Skeletal muscle satellite cell (primary cell): ENCODE results near the gene LAMA1.

Source experiments
- H3K27me3 ChIP-seq: 2 replicates; pipeline ENCODE4 v1.7.0; 2013; ENCODE audit warnings: low read length; ENCODE audit not compliant: control insufficient read depth, insufficient read depth
- H3K36me3 ChIP-seq: 2 replicates; pipeline ENCODE4 v1.7.0; 2013; ENCODE audit warnings: mild to moderate bottlenecking, control low read depth, low read length; ENCODE audit not compliant: insufficient read depth
- H3K4me1 ChIP-seq: 2 replicates; pipeline ENCODE4 v1.7.0; 2013; ENCODE audit warnings: low read length; ENCODE audit not compliant: control insufficient read depth, insufficient read depth
- H3K4me2 ChIP-seq: 2 replicates; pipeline ENCODE4 v1.7.0; 2013; ENCODE audit warnings: mild to moderate bottlenecking, low read length
- H3K4me3 ChIP-seq: 2 replicates; pipeline ENCODE4 v1.7.0; 2013; ENCODE audit warnings: low read length
- H3K9ac ChIP-seq: 2 replicates; pipeline ENCODE4 v1.7.0; 2013; ENCODE audit warnings: mild to moderate bottlenecking, low read depth, low read length, moderate library complexity
- H3K9me3 ChIP-seq: replicated peaks from 2 replicates; pipeline ENCODE4 v1.7.0; 2013; ENCODE audit warnings: mild to moderate bottlenecking, control low read depth, low read length

Gene LAMA1

DNA sequence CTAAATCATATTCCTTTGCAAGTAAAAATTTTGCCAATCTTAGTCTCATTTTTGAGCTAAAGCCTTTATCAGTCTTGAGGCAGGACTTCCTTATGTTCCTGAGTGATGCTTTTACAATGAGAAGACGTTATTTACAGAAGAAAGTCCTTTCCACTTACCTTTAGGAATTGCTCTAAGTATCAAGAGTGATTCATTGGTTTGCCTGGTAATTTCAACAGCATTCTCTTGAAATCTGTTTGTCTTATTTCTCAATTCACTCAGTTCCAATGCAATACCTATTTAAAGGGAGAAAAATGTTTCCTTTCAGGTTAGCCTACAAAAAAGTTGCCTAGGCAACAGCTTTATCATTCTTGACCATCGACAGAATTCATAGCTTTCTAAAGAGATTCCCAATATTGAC, 137.2 kb downstream of the LAMA1 start:
- Histone ChIP-seq H3K9ac (no peak overlapping the region), H3K4me2 (no peak overlapping the region), H3K4me3 (no peak overlapping the region), H3K4me1 (no peaks in the 10 kb centered on the region), H3K27me3 (no peaks in the 10 kb centered on the region), H3K9me3 (no peaks in the 10 kb centered on the region), H3K36me3 (peaks cover 12% of the 10 kb centered on the region)

GRCh38 chr18:6979954-6980353, 137.6 kb downstream of the LAMA1 start:
- Histone ChIP-seq H3K4me1 (no peaks in the 10 kb centered on the region), H3K4me3 (no peak overlapping the region), H3K4me2 (no peak overlapping the region), H3K9ac (no peak overlapping the region), H3K36me3 (peaks cover 10% of the 10 kb centered on the region), H3K27me3 (no peaks in the 10 kb centered on the region), H3K9me3 (no peaks in the 10 kb centered on the region)

DNA sequence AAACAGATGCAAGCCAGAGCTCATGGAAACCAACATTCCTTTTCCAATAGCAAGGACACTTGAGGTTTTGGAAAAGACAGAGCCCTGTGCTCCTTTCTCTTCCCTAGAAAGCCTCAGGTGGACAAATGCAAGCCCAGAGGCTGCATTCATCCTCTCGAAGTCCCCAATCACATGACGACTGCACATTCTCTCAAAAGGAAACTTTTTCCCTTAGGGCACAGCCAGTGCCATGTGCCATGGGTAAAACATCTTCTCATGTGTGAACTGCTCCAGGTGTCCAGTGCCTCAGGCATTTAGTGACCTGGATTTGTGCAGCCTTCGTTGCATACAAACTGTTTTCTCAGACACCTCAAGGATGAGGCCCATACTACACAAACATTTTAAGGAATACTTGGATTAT, 140.7 kb downstream of the LAMA1 start:
- Histone ChIP-seq H3K9ac (no peak overlapping the region), H3K9me3 (no peaks in the 10 kb centered on the region), H3K36me3 (peaks cover 5% of the 10 kb centered on the region), H3K27me3 (no peaks in the 10 kb centered on the region), H3K4me3 (no peak overlapping the region), H3K4me2 (no peak overlapping the region), H3K4me1 (no peaks in the 10 kb centered on the region)

- Histone ChIP-seq H3K27me3 (no peaks in the 10 kb centered on the region), H3K4me2 (no peak overlapping the region), H3K9me3 (no peaks in the 10 kb centered on the region), H3K4me3 (no peak overlapping the region), H3K4me1 (no peaks in the 10 kb centered on the region), H3K9ac (no peak overlapping the region), H3K36me3 (peaks cover 3% of the 10 kb centered on the region)
Observed at GRCh38 chr18:6975084-6975483, 142.5 kb downstream of the LAMA1 start.

DNA sequence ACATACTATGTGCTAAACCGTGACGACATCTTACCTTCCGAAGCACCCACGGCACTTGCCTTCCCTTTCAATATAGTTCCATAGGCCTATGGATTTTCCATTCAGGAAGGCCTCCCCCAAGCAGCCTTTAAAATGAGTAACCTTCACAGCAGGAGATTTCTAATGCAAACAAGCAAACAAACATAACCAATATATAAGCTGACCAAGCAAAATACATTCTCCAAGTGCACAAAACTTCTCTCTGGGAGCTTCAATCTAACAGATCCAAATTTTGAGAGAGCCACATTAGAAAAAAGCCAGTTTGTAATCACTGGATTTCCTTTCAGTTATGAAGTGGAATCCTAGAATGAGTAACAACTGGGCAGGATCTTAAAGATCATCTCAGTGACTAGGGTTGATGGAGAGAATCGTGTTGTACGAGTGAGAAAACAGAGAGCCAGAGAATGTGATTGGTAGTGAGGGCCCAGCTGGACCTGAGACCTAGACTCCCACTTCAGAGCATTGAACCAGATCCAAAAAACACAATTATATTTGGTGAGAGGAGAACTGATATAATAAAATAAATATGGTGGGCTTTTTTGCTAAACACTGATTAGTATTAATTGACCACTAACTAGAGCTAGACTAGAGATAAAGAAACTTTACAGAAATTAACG, 145.6 kb downstream of the LAMA1 start:
- Histone ChIP-seq H3K4me3 (no peak overlapping the region), H3K4me1 (no peaks in the 10 kb centered on the region), H3K9me3 (no peaks in the 10 kb centered on the region), H3K36me3 (peaks cover 9% of the 10 kb centered on the region), H3K27me3 (no peaks in the 10 kb centered on the region), H3K4me2 (no peak overlapping the region), H3K9ac (no peak overlapping the region)

GRCh38 chr18:6963452-6964097, 154.0 kb downstream of the LAMA1 start:
- Histone ChIP-seq H3K27me3 (no peaks in the 10 kb centered on the region), H3K9me3 (no peaks in the 10 kb centered on the region), H3K9ac (no peak overlapping the region), H3K4me3 (no peak overlapping the region), H3K4me1 (peaks cover 6% of the 10 kb centered on the region), H3K36me3 (peaks cover 13% of the 10 kb centered on the region), H3K4me2 (no peak overlapping the region)

DNA sequence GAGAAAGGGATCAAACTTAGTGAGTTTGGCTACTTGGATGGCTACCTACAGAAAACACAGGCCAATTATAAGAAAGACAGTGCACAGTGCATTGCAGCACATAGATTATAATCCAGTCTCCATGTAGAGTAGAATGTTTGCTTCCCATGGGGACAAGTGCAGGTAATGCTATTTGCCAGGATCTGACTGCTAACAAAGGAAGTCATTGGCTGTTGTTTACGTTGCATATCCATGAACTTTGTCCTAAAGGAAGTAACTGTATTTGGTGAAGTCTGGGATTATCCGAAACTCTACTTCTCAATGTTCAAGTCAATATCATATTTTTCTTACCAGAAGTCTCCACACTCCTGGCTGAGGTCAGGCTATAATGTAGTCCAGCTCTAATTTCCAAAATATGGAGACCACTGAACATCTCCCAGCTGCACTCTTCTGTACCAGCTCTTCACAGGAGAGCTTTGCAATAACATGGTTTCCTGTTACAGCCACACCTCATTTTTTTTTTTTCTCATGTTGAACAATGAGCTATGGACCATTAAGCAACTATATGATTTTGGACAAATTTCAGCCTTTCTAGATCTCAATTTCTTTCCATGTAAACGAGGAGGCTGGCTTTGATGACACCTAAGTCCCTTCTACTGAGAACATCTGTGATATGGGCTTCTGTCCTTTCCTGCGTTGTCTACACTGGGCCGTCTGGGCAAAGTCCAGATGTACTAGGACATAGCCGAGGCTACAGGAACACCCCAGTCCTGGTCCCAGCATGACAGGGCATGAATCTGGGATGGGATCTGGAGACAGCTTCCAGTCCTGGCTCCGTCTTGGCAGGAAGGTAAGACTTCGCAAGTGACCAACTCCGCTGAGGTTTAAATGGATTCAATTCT, 154.8 kb downstream of the LAMA1 start:
- no peak overlapping the region for H3K4me2 ChIP-seq
- H3K4me3 ChIP-seq = no peak overlapping the region
- H3K9me3 ChIP-seq = no peaks in the 10 kb centered on the region
- H3K36me3 ChIP-seq = peaks cover 13% of the 10 kb centered on the region
- H3K9ac ChIP-seq = no peak overlapping the region
- H3K27me3 ChIP-seq = no peaks in the 10 kb centered on the region
- H3K4me1 ChIP-seq = peaks cover 6% of the 10 kb centered on the region

DNA sequence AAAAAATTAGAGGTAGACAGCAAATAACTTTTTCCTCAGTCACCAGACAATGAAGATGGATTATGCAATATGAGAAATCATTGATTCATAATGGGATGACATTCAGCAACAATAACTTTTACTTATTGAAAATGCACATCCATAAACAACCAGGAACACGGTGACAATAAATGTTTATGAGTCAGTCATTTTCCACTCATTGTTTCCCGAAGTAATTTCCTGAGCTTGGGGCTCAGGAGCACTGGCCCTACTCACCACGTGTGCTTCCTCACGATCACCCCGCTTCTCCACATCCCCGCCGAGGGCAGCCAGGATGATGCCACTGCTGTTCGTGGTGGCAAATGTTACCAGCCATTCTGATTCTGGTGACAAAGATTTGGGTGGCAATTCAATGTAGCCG, 156.3 kb downstream of the LAMA1 start:
- Histone ChIP-seq H3K36me3 (peaks cover 13% of the 10 kb centered on the region), H3K9me3 (no peaks in the 10 kb centered on the region), H3K9ac (no peak overlapping the region), H3K27me3 (no peaks in the 10 kb centered on the region), H3K4me1 (peaks cover 6% of the 10 kb centered on the region), H3K4me3 (no peak overlapping the region), H3K4me2 (no peak overlapping the region)

GRCh38 chr18:6960656-6961055, 156.9 kb downstream of the LAMA1 start:
- Histone ChIP-seq H3K27me3 (no peaks in the 10 kb centered on the region), H3K36me3 (peaks cover 13% of the 10 kb centered on the region), H3K4me1 (peaks cover 6% of the 10 kb centered on the region)

GRCh38 chr18:6960124-6960523, 157.5 kb downstream of the LAMA1 start:
- Histone ChIP-seq H3K4me2 (no peak overlapping the region), H3K9ac (no peak overlapping the region), H3K4me3 (no peak overlapping the region), H3K4me1 (peaks cover 6% of the 10 kb centered on the region), H3K9me3 (no peaks in the 10 kb centered on the region), H3K27me3 (no peaks in the 10 kb centered on the region), H3K36me3 (peaks cover 13% of the 10 kb centered on the region)

More at GRCh38 chr18:6960656-6961055, 156.9 kb downstream of the LAMA1 start:
- Histone ChIP-seq H3K9ac (no peak overlapping the region), H3K4me2 (no peak overlapping the region), H3K9me3 (no peaks in the 10 kb centered on the region), H3K4me3 (no peak overlapping the region)

- H3K9ac ChIP-seq = no peak overlapping the region
- peaks cover 6% of the 10 kb centered on the region for H3K4me1 ChIP-seq
- peaks cover 13% of the 10 kb centered on the region for H3K36me3 ChIP-seq
- H3K9me3 ChIP-seq = no peaks in the 10 kb centered on the region
- H3K4me3 ChIP-seq = no peak overlapping the region
- no peaks in the 10 kb centered on the region for H3K27me3 ChIP-seq
- H3K4me2 ChIP-seq = no peak overlapping the region
Observed at GRCh38 chr18:6959110-6959509, 158.5 kb downstream of the LAMA1 start.
